Stimulated activated CD8-positive, alpha-beta memory T cell treated with anti-CD3 and anti-CD28 coated beads, Interleukin-15, amount 100 ng/mL, for 1 hour (primary cell): ENCODE results near the gene NSUN6.
"Not testable (repeated sequence)": the region's sequence is repeated elsewhere in the genome, so short reads cannot be mapped to it uniquely, and the experiment has no call there.

Source experiments
- DNase-seq: peaks from one replicate; pipeline ENCODE4 v3.0.0-alpha.2; 2020; ENCODE audit warnings: low read depth

The NSUN6 gene

DNA sequence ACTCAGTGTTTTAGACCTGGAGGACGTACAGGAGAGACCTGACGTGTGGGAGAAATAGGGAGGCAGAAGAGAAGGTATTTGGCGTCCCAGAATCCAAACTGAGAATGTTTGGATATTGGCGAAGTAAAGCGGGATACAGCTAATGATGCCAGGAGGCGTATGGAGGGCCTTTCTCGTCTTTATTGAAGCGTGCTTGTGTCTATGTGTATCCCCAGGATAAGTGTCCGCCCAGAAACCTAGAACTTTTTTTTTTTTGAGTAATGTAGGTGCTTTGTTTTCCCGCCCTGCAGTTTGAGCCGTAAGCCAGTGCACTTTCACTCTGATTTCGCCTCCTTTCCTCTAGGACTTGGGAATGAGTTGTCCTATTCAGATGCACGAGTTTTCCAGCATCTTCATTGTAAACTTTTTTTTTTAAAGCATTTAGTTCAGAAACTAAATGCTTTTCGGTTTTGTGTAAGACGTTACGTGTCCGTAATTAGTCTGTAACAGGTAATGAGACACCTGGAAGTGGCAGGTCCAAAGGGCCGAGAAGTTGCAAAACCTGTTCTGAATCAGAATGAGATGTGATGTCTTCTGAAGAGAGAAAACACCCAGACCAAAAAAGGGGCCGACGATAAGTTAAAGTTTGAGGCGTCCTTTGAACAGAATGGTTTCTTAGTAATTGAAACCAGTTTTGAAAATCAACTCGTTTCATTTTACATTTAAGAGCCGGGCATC is 8.6 kb upstream of the NSUN6 start:
- DNase-seq, result no peak

DNA sequence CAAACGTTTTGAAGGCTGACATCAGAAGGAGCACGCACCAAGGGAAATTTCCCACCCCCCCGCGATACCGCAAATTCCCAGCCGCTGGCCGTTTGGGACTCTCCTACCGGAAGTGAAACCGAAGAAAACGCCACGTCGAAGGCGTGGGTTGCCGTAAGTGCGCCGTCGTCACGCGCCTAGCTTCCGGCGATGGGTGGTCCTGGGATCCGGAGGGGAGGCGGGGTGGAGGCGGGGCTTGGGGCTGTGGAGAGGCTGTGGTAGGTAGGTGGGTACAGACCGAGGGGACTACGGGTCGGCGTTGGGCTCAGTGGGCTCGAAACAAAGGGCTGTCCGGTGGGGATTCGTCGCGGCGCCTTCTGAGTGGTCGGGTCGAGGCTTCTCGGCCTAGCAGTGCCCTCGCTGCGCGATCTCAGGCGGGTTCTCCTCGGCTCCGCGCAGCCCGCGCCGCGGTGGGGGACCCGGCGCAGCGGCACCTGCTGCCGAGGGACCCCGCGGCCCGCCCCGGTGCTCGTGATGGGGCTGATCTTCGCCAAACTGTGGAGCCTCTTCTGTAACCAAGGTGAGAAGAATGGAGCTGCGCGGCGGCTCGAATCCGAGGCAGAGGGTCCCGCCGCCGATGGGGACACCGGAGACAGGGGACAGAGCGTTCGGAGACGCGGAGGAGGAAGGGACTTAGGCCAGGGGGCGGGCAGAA is 7.9 kb upstream of the NSUN6 start, which contains the start of gene ARL5B:
TSS of gene ARL5B (plus strand) at position 307 of the 694 bp plus-strand sequence. CDS start at position 514, 207 bp downstream.
- peak; percentile 96 for DNase-seq

DNA sequence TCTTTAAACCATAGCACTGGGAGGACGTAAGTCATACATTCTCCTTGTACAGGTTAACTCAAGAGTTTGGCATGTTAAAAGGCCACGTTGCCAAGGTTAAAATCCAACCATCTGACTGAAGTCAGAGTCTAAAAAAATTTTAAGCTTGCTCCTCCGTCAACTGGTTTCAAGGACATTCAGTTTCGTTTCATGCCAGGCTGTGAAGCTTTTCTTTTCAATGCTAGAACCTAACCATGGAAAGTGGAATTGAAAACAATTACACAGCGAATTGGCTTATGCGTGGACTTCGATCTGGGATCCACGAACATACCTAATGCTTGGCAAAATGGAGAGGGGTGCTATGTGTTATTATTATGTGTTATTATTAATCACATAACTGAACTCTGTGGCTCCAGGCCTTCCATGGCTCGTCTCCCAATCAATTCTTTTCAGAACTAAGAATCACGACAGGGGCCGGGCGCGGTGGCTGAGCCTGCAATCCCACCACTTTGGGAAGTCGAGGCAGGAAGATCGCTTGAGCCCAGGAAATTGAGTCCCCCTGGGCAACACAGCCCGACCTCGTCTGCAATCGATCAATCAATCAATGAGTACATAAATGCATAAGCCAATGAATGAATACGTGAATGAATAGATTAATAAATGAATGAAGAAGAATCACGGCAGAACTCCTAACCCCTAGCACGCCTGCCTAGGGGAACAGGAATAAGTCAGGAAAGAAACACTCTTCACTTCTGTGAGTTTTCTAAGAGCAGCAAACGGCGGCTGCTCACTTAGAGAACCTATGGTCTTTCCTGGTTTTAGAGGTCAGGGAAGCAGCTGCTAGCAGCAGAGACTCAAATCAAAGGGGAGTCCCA is 7.1 kb upstream of the NSUN6 start:
- no peak for DNase-seq

DNA sequence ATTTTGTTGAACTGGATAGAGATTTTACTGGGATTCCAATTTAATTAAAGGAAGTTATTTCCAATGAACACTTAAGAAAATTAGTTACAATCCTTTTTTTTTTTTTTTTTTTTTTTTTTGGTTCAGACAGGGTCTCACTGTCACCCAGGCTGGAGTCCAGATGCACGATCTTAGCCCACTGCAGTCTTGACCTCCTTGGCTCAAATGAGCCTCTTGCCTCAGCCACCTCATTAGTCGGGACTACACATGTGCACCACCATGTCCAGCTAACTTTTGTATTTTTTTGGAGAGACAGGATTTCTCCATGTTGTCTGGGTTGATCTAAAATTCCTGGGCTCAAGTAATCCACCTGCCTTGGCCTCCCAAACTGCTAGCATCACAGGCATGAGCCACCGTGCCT is 5.3 kb upstream of the NSUN6 start:
- no peak for DNase-seq

DNA sequence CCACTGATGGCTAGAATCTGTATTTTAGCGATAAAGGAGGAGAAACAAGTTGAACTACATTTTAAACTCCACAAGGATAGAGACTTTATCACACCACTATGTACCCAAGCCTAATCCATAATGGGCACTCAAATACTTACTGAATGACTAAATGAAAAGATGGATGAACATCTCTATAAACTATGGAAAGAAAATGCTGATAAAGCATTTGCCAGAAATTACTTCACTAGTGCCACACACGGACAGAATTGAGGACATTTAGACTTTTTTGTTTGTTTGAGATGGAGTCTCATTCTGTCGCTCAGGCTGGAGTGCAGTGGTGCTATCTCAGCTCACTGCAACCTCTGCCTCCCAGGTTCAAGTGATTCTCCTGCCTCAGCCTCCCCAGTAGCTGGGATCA is 1.7 kb upstream of the NSUN6 start:
- no peak for DNase-seq

DNA sequence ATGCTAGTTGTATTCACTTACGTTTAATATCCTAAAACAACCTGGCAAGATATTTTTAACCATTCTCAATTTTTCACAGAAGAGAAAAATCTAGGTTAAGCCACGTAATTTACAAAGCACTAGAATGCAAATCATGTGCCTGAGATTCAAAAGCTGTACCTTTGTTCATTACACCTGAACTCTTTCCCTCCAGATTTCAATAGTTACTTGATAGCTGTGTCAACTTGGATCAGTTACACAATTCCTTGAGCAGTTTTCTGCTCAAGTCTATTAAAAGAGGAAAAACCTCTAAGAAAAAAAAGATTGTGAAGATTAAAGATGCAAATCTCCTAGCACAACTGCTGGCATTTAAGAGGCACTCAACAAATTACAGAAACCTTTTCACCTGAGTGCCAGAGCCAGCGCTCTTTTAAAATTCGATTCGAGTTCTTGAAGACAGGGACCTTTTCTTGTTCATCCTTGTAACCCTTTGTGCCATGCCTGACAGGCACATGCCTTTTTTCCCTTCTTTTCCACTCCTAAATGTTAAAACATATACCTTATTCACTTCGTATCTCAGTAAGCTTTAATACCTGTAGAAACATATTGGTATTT is 886 bp downstream of the NSUN6 start:
- DNase-seq, result no peak

DNA sequence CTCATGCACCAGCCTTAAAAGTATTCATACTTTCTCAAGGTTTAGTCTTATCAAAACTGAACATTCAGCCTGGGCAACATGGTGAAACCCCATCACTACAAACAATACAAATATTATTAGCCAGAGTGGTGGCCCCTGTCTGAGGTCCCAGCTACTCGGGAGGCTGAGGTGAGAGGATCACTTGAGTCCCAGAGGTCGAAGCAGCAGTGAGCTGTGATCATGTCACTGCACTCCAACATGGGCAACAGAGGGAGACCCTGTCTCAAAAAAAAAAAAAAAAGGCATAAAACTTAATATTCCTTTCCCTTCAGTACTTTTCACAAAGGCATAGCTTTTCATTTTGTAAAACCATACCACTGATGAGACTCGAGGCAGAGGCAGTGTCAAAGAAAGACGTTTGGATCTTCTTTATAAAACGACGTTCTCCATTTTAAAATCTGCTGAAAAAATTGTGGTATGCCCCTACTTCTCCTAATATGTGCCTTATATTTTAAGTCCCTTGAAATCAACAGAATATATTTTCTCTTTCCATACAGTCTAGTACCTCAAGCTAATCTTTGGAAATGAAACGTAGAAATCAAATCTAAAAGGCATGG is 1.9 kb downstream of the NSUN6 start:
- no peak for DNase-seq

DNA sequence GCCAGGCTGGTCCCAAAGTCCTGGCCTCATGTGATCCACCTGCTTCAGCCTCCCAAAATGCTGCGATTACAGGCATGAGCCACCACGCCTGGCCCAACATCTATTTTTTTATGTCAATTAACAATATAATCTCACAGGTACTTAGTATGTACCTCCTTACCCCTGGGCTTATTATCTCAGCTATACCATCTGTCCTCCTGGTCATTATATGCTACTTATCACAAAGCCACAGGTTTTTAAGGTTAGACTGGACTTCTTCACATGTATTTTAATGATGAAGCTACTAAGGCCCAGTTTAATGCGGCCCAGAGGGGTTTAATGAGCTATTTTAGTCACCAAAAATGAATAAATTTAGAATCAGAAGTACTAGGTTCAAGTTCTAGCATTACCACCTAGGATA is 3.4 kb downstream of the NSUN6 start:
- DNase-seq, result no peak

DNA sequence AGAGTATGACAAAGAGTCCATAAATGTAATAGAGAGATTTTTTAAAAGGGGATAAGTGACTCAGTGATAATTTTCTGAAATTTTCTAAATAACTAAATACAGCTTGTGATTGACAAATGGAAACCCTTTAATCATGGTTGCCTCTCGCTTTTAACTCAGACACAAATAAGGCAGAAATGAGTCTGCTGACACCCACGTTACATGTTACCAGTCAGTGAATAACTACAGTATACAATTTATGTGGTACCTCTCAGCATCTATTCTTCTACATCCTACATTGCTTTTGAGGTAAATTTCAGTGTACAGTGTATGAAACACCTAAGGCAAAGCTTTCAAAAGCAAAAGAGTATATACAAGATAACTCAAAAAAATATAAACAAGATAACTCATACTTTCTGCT is 4.2 kb downstream of the NSUN6 start:
- DNase-seq, result no peak

DNA sequence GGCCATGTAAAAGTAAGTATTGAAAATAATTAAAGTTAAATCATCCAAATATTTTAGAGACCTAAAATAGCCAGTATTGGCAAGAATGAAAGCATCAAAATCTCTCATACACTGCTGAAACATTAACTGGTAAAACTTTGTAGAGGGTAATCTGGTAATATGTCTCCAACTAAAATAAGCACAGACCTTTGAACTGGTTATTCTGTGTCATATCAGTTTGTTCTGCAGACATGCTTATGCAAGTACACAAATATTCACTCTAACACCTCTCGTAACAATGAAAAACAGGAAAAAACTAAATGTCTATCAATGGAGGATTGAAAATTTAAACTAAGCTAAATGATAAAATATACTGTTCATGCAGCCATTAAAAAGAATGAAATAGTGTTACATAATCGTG is 11.7 kb downstream of the NSUN6 start:
- DNase-seq, result not testable (repeated sequence)

DNA sequence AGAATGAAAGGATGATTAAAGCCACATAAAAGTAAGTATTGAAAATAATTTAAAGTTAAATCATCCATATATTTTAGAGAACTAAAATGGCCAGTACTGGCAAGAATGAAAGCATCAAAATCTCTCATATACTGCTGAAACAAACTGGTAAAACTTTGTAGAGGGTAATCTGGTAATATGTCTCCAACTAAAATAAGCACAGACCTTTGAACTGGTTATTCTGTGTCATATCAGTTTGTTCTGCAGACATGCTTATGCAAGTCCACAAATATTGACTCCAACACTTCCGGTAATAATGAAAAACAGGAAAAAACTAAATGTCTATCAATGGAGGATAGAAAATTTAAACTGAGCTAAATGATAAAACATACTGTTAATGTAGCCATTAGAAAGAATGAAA is 14.0 kb downstream of the NSUN6 start:
- DNase-seq, result not testable (repeated sequence)

DNA sequence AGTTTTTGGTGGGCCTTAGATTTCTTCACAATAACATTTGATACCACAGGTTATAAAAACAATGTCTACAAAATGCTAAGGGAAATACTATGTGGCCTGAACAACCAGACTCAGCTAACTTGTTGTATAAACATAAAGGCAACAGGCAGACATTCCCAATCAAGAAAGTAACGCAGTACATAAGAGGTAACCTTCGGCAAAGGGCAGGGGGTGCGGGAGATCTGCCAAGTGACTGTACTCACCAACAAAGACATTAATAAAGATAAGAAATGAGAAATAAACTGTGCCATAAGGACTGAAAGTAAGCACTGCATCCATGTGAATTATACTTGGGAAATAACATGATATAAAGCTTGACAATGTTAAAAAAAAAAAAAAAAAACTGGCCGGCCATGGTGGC is 15.4 kb downstream of the NSUN6 start:
- DNase-seq, result no peak

DNA sequence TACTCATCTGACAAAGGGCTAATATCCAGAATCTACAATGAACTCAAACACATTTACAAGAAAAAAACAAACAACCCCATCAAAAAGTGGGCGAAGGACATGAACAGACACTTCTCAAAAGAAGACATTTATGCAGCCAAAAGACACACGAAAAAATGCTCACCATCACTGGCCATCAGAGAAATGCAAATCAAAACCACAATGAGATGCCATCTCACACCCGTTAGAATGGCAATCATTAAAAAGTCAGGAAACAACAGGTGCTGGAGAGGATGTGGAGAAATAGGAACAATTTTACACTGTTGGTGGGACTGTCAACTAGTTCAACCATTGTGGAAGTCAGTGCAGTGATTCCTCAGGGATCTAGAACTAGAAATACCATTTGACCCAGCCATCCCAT is 18.9 kb downstream of the NSUN6 start:
- not testable (repeated sequence) for DNase-seq

DNA sequence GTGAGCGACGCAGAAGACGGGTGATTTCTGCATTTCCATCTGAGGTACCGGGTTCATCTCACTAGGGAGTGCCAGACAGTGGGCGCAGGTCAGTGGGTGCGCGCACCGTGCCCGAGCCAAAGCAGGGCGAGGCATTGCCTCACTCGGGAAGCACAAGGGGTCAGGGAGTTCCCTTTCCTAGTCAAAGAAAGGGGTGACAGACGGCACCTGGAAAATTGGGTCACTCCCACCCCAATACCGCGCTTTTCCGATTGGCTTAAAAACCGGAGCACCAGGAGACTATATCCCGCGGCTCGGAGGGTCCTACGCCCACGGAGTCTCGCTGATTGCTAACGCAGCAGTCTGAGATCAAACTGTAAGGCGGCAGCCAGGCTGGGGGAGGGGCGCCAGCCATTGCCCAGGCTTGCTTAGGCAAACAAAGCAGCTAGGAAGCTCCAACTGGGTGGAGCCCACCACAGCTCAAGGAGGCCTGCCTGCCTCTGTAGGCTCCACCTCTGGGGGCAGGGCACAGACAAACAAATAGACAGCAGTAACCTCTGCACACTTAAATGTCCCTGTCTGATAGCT is 23.9 kb downstream of the NSUN6 start:
- DNase-seq, result peak; percentile 55

DNA sequence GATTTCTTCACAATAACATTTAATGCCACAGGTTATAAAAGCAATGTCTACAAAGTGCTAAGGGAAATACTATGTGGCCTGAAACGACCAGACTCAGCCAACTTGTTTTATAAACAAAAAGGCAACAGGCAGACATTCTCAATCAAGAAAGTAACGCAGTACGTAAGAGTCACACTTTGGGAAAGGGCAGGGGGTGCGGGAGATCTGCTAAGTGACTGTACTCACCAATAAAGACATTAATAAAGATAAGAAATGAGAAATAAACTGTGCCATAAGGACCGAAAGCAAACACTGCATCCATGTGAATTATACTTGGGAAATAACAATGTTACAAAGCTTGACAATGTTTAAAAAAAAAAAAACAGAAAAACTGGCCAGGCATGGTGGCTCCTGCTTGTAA is 25.5 kb downstream of the NSUN6 start:
- DNase-seq, result no peak

DNA sequence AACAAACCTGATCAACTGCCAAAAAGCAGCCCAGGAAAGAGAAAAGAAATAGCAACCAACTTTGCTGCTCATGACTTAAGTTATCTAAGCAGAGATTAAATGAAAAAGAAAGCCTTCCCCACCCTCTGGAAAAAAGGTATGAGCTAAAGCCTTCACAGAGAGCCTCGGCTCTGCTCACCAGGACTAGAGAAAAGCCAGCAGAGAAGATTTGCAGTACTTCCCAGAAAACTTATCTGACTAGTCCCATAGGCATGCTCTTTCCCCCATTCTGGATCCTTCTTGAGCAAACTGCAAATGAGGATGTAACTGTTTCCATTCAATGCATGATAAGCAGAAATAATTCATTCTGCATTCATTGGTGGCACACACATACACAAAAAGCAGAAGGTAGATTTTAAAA is 27.7 kb downstream of the NSUN6 start:
- DNase-seq, result not testable (repeated sequence)

DNA sequence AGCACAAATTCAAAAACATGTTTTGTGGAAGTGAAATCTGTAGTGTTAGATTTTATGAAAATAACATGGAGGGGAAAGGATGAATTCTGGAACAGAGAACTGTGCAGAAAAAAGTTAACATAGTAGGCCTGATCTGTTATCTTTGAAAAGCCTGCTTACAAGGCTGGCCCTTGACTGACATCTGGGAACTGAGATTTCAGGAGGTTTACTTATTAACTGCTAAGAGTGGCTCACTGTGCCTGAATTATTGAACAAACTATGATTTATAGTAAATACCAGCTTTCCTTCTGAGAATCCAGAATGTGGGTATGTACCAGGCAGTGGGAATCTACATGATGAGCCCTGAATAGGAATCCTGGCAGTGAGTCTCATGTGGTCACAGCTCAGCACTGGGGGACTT is 30.5 kb downstream of the NSUN6 start:
- no peak for DNase-seq

DNA sequence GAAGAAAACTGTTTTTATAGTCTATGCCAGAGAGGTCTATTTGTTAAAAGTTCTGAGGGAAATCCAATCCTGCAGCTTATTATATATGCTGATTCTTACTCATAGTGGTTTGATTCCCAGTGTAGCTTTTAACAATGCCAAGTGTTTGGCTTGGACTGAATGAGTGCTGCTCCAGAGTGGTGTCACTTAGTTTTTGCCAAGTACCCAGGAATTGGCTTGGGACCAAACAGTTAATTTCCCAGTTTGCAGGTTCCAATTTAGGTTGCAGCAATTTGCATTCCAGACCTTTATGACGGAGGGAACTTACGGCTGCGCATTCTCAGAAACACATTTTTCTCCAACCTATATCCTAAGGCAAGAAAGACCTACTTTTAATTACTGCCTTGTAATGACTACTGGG is 32.4 kb downstream of the NSUN6 start:
- DNase-seq, result no peak

DNA sequence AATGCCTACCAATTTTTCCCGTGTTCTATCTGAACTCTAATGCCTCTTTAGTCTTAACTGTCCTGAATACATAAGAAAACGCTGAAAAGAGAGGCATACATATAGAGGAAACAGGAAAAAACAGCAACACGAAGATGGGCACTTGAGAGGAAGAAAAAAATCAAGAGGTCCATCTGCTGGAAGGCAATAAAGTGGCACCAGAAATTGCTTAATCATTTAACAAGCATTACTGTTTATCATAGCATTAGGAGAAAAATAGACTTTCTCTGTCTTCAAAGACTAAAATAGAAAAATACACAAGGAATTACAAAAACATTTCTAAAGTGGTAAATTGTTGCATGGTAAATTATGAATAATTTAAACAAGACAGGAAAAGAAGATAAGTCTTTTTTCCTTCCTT is 35.0 kb downstream of the NSUN6 start:
- no peak for DNase-seq

DNA sequence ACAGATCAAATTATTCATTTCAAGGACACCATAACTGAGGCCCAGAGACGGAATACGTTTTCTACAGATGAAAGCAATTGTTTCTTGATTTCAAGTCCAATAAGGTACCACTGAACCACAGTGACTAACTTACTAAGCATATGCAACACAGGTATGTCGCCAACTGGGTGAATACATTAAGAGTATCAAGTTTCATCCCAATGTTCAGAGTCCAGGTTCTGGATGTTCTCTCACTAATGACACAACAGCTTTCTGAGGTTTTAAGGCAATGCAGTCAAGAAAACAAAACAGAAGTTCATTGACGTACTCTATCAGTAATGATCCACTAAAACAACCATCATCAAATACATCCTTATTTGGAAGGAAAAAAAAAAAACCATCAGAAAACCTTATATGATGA is 35.8 kb downstream of the NSUN6 start:
- no peak for DNase-seq

DNA sequence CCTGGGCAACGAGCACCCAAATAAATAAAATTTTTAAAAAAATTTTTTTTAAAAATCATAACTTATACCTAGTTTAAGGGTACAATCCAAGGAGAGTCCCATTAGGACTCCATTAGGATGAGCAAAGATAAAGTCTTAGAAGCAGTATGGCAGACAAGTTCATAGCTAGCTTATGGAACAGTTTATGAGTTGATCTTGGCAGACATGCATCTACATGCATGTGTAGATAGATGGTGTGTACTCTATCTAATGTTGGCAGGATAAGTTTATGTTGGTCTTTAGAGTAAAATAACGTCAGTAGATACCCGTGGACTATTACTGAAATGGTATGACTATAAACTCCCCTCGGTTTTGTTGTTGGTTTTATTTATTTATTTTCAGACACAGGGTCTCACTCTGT is 40.2 kb downstream of the NSUN6 start:
- DNase-seq, result no peak

DNA sequence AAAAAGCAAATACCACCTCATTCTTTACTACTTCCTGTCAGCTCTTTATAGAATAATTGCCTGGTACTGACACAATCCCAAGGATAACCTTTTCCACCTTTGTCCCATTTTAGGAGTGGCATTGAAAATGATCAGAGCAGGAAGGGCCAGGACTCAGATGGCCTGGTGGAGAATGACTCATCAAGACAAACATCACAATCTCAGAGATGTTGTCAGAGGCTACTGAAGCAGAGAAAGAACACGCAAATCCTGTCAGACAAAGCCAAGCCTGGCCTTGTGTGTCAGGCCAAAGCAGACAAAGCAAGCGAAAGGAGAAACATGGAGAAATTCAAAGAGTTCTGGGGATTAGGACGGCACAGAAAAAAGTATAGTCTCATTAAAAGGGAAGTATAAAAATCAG is 40.9 kb downstream of the NSUN6 start:
- no peak for DNase-seq
